ENCODE data around the gene ZNF408. TPM values are rescaled to one million over a fixed set of nuclear protein-coding genes. Genes with fewer than 3 reads are reported as not detected.
A peak's percentile ranks its signal among the peaks of the same experiment; 100 is the strongest.

ZNF408 gene
- total and polyA plus RNA-seq, 2 of the 13 experiments (the other 11 are each of a cell fraction or from before 2014, with no cell fraction given) = 11.2 to 12.5 TPM

DNA sequence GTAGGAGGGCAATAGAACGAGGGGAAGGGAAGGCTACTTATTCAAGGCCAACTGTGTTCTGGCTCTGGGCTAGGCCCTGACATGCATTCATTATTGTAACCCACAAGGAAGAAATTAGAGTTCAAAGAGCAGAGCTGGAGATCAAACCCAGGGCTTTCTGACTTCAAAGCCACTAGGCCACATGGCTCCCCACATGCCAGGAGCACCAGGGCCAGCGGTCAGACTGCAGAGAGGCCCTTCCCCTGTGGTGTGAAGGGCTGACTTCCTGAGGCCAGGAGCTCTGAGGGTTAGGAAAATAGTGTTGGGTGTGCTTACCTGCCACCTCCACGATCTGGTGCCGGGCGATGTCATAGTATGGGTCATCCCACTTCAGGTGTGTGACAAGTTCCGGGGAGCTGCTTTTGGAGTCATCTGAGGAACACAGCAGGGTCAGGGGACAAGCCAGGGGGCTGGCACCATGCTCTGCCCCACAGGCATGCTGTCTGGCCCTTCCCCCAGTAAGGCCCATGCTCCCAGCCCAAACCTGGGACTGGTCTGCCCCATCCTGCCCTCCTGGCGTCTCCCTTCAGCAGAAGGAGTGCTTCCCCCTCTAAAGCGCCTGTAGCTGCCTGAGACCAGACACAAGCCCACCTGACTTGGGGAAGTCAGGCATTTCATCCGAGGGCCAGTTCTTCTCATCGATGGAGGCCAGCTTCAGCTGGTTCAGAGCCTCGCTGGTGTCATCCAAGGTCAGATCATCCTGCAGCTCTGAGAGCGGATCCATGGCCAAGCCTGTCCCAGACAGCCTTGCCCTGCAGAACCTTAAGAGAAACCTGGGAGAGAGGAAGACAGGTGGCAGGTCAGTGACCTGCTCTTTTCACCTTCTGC lies 5.3 kb upstream of the ZNF408 start (continued):
- TF ChIP-seq ZNF607 (CRISPR knock-in tag; IDR thresholded peaks at IDR 0.05; ENCODE audit: borderline replicate concordance) = peak; percentile 87
- 0 out of 2 replicates have a peak, but pooled peaks have one; percentile 25 for TF ChIP-seq KLF11 (CRISPR knock-in tag; IDR thresholded peaks at IDR 0.05)
- TF ChIP-seq, protein P1, sequence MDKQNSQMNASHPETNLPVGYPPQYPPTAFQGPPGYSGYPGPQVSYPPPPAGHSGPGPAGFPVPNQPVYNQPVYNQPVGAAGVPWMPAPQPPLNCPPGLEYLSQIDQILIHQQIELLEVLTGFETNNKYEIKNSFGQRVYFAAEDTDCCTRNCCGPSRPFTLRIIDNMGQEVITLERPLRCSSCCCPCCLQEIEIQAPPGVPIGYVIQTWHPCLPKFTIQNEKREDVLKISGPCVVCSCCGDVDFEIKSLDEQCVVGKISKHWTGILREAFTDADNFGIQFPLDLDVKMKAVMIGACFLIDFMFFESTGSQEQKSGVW (CRISPR knock-in tag; IDR thresholded peaks at IDR 0.05; ENCODE audit: borderline replicate concordance) = peak; percentile 73; the same call in 1 of the 2 replicates
- 0 out of 2 replicates have a peak, but pooled peaks have one; percentile 38 for TF ChIP-seq ZNF619 (CRISPR knock-in tag; IDR thresholded peaks at IDR 0.05)
- TF ChIP-seq, protein P2, sequence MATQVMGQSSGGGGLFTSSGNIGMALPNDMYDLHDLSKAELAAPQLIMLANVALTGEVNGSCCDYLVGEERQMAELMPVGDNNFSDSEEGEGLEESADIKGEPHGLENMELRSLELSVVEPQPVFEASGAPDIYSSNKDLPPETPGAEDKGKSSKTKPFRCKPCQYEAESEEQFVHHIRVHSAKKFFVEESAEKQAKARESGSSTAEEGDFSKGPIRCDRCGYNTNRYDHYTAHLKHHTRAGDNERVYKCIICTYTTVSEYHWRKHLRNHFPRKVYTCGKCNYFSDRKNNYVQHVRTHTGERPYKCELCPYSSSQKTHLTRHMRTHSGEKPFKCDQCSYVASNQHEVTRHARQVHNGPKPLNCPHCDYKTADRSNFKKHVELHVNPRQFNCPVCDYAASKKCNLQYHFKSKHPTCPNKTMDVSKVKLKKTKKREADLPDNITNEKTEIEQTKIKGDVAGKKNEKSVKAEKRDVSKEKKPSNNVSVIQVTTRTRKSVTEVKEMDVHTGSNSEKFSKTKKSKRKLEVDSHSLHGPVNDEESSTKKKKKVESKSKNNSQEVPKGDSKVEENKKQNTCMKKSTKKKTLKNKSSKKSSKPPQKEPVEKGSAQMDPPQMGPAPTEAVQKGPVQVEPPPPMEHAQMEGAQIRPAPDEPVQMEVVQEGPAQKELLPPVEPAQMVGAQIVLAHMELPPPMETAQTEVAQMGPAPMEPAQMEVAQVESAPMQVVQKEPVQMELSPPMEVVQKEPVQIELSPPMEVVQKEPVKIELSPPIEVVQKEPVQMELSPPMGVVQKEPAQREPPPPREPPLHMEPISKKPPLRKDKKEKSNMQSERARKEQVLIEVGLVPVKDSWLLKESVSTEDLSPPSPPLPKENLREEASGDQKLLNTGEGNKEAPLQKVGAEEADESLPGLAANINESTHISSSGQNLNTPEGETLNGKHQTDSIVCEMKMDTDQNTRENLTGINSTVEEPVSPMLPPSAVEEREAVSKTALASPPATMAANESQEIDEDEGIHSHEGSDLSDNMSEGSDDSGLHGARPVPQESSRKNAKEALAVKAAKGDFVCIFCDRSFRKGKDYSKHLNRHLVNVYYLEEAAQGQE (IDR thresholded peaks at IDR 0.05; ENCODE audit: borderline replicate concordance in 1 of 2, low read depth in 1 of 2, low read length in 2 of 2) = 0 out of 4 replicates have a peak, but pooled peaks of 1 of the 2 experiments have one; percentile 34
- TF ChIP-seq RCOR2 (CRISPR knock-in tag; IDR thresholded peaks at IDR 0.05) = peak; percentile 67; the same call in 1 of the 2 replicates
- TF ChIP-seq DNMT3B (CRISPR knock-in tag; conservative IDR thresholded peaks at IDR 0.05) = peak; percentile 75; the same call in 1 of the 2 replicates
- 0 out of 2 replicates have a peak, but pooled peaks have one; percentile 48 for TF ChIP-seq ZNF749 (CRISPR knock-in tag; IDR thresholded peaks at IDR 0.05; ENCODE audit: borderline replicate concordance)
- peak; percentile 48; the same call in 1 of the 2 replicates for TF ChIP-seq ZNF709 (CRISPR knock-in tag; IDR thresholded peaks at IDR 0.05)
- TF ChIP-seq ZNF143 (CRISPR knock-in tag; IDR thresholded peaks at IDR 0.05) = peak; percentile 45; the same call in 1 of the 2 replicates
- peak; percentile 64 for TF ChIP-seq NCOA2 (CRISPR knock-in tag; IDR thresholded peaks at IDR 0.05)
- TF ChIP-seq SATB2 (CRISPR knock-in tag; IDR thresholded peaks at IDR 0.05) = peak; percentile 76; the same call in 1 of the 2 replicates
- TF ChIP-seq ZNF331 (CRISPR knock-in tag; IDR thresholded peaks at IDR 0.05) = peak; percentile 77; the same call in 1 of the 2 replicates
- TF ChIP-seq RARA (CRISPR knock-in tag; IDR thresholded peaks at IDR 0.05) = peak; percentile 86
- 0 out of 2 replicates have a peak, but pooled peaks have one; percentile 63 for TF ChIP-seq ZBTB42 (CRISPR knock-in tag; IDR thresholded peaks at IDR 0.05)
- TF ChIP-seq ZNF563 (CRISPR knock-in tag; IDR thresholded peaks at IDR 0.05) = 0 out of 2 replicates have a peak, but pooled peaks have one; percentile 4
- TF ChIP-seq, protein P3, sequence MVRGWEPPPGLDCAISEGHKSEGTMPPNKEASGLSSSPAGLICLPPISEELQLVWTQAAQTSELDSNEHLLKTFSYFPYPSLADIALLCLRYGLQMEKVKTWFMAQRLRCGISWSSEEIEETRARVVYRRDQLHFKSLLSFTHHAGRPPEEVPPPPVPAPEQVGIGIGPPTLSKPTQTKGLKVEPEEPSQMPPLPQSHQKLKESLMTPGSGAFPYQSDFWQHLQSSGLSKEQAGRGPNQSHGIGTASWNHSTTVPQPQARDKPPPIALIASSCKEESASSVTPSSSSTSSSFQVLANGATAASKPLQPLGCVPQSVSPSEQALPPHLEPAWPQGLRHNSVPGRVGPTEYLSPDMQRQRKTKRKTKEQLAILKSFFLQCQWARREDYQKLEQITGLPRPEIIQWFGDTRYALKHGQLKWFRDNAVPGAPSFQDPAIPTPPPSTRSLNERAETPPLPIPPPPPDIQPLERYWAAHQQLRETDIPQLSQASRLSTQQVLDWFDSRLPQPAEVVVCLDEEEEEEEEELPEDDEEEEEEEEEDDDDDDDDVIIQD (CRISPR knock-in tag; IDR thresholded peaks at IDR 0.05; ENCODE audit: low read depth) = peak; percentile 62; the same call in 1 of the 2 replicates
- TF ChIP-seq BCL6 (CRISPR knock-in tag; IDR thresholded peaks at IDR 0.05) = peak; percentile 32; the same call in 1 of the 2 replicates
- peak; percentile 44; the same call in 1 of the 2 replicates for TF ChIP-seq HDAC2 (CRISPR knock-in tag; IDR thresholded peaks at IDR 0.05)
